Duodenal mucosa (tissue), 2 donors: ENCODE results near the gene TMEM217.
A peak's percentile ranks its signal among the peaks of the same experiment; 100 is the strongest.

Experiments used
- H3K27ac ChIP-seq: one replicate; pipeline ENCODE4 v1.7.0; 2013; ENCODE audit warnings: low read depth, low read length
- H3K27me3 ChIP-seq, 2 donors: one replicate each; pipeline ENCODE4 v1.7.0; 2013; ENCODE audit warnings: low read length in 2 of 2, control low read depth in 1 of 2; ENCODE audit not compliant: insufficient read depth in 2 of 2, control insufficient read depth in 1 of 2
- H3K36me3 ChIP-seq, 2 donors: one replicate each; pipeline ENCODE4 v1.7.0; 2013; ENCODE audit warnings: low read length in 2 of 2, control low read depth in 1 of 2; ENCODE audit not compliant: insufficient read depth in 2 of 2, control insufficient read depth in 1 of 2
- H3K4me1 ChIP-seq, 2 donors: one replicate each; pipeline ENCODE4 v1.7.0; 2013; ENCODE audit warnings: low read length in 2 of 2, control low read depth in 1 of 2; ENCODE audit not compliant: insufficient read depth in 2 of 2, control insufficient read depth in 1 of 2
- H3K4me3 ChIP-seq, 2 donors: one replicate each; pipeline ENCODE4 v1.7.0; 2013; ENCODE audit warnings: low read length in 2 of 2, low read depth in 1 of 2
- H3K9ac ChIP-seq, 2 donors: one replicate each; pipeline ENCODE4 v1.7.0; 2013; ENCODE audit warnings: low read length in 2 of 2, low read depth in 1 of 2
- H3K9me3 ChIP-seq, 2 donors: one replicate each; pipeline ENCODE4 v1.7.0; 2013; ENCODE audit warnings: low read length in 2 of 2, control low read depth in 1 of 2; ENCODE audit not compliant: control insufficient read depth in 1 of 2

TMEM217 gene

DNA sequence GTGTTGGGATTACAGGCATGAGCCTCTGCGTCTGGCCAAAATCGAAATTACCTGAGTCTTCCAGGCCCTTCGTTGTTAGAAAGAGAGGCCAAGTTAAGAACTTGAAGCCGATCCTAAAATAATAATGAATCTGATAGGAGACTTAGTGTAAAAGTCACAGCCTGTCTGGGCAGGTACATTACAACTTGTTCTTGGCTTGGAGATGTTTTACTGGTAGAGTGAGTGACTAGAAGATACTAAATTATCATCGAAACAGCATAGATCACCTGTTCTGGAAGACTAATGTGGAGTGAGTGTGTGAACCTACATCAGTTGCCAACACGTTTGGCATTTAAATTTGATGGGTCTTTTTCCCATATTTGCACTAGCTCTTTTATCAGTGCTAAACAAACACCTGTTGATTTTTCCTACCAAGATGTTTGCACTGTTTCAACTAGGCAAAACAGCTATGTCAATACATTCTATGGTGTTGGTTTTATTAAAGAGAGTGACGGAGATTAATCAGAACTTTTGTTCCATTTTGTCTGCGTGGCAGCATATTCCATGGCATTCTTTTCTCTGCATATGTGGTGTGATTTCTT lies 4.6 kb upstream of the TMEM217 start:
- Histone ChIP-seq H3K36me3 (no peaks in the 10 kb centered on the region), H3K4me3 (no peak overlapping the region), H3K9ac (no peak overlapping the region), H3K4me1 (peaks cover 13 to 14% of the 10 kb centered on the region in 2 donors), H3K27me3 (no peaks in the 10 kb centered on the region), H3K27ac (no peak overlapping the region), H3K9me3 (no peaks in the 10 kb centered on the region)

GRCh38 chr6:37261198-37261597 lies 3.3 kb upstream of the TMEM217 start:
- Histone ChIP-seq H3K9me3 (no peaks in the 10 kb centered on the region), H3K4me1 (peaks cover 13 to 20% of the 10 kb centered on the region in 2 donors), H3K27ac (no peak overlapping the region), H3K9ac (no peak overlapping the region), H3K4me3 (no peak overlapping the region), H3K27me3 (no peaks in the 10 kb centered on the region), H3K36me3 (no peaks in the 10 kb centered on the region)

- Histone ChIP-seq H3K4me1 (peaks cover 13 to 20% of the 10 kb centered on the region in 2 donors), H3K27me3 (no peaks in the 10 kb centered on the region), H3K4me3 (no peak overlapping the region), H3K36me3 (no peaks in the 10 kb centered on the region), H3K9me3 (no peaks in the 10 kb centered on the region), H3K9ac (no peak overlapping the region), H3K27ac (no peak overlapping the region)
Measured at GRCh38 chr6:37260444-37260843, 2.5 kb upstream of the TMEM217 start.

DNA sequence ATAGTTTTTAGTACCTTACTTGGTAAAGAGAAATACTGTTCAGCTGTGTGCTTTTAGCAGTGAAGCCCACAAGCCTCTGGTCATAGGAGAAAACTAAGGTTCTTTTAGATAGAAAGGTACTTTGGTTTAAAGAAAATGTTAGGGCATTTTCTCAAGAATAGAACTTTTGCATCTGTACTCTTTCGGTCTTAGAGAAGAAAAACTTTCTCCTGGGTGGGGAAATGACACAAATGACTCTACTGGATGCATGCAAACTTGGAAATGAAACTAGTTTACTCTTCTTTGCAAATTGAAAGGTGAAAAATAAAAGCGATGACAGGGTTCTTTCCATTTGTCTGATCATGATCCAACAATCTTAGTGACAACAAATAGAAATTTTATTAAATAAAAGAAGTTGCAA lies 2.1 kb upstream of the TMEM217 start:
- Histone ChIP-seq H3K9me3 (no peaks in the 10 kb centered on the region), H3K4me1 (peaks cover 13 to 20% of the 10 kb centered on the region in 2 donors), H3K4me3 (no peak overlapping the region), H3K36me3 (no peaks in the 10 kb centered on the region), H3K27ac (no peak overlapping the region), H3K9ac (no peak overlapping the region), H3K27me3 (no peaks in the 10 kb centered on the region)

GRCh38 chr6:37259191-37259590 lies 1.2 kb upstream of the TMEM217 start:
- Histone ChIP-seq H3K4me3 (peak overlapping the region in 1 of 2 donors; percentile 38), H3K9me3 (no peaks in the 10 kb centered on the region), H3K27me3 (no peaks in the 10 kb centered on the region), H3K27ac (no peak overlapping the region), H3K36me3 (no peaks in the 10 kb centered on the region), H3K4me1 (peaks cover 15 to 20% of the 10 kb centered on the region in 2 donors), H3K9ac (peak overlapping the region in 1 of 2 donors; percentile 99)

DNA sequence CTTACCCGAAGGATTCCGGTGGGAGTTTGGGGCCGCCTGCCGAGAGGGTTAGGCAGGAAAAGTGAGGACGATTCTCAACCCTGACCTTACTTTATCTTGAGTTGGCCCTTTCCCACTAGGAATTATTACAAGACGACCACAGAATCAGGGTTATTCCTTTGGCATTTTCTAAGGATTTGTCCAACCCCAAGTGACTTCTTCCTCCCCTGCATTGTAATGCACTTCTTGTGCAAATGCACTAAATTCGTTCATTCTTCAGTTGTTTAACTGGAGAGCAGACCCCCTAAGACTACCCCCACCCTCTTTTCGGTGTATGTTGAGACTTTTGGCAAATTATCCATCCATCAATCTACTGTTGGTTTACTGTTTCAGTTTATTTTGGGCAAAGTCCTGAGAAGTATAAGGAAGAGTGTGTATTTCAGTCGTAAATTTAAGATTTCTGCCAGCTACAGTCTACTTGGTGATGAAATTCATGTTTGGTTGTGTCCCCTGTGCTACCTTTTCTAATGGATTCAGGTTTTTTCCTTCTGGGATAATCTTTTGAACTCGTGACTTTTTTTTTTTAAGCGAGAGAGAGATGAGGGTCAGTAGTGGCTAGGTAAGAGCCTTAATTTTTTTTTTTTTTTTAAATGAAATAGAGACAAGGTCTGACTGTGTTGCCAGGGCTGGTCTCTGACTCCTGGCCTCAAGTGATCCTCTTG lies 611 bp upstream of the TMEM217 start:
- H3K4me1 ChIP-seq, result peaks cover 18 to 20% of the 10 kb centered on the region in 2 donors
- peak overlapping the region; percentile 99 to 100 for H3K9ac ChIP-seq
- no peaks in the 10 kb centered on the region for H3K36me3 ChIP-seq
- no peaks in the 10 kb centered on the region for H3K27me3 ChIP-seq
- H3K4me3 ChIP-seq, result peak overlapping the region; percentile 96 to 98
- H3K27ac ChIP-seq, result peak overlapping the region; percentile 92
- H3K9me3 ChIP-seq, result no peaks in the 10 kb centered on the region

GRCh38 chr6:37257320-37257633 lies 667 bp downstream of the TMEM217 start:
- no peaks in the 10 kb centered on the region for H3K27me3 ChIP-seq
- no peak overlapping the region for H3K27ac ChIP-seq
- no peaks in the 10 kb centered on the region for H3K36me3 ChIP-seq
- peak overlapping the region; percentile 96 to 98 for H3K4me3 ChIP-seq
- H3K4me1 ChIP-seq, result peaks cover 18 to 20% of the 10 kb centered on the region in 2 donors
- H3K9ac ChIP-seq, result peak overlapping the region; percentile 20 to 99
- H3K9me3 ChIP-seq, result no peaks in the 10 kb centered on the region

DNA sequence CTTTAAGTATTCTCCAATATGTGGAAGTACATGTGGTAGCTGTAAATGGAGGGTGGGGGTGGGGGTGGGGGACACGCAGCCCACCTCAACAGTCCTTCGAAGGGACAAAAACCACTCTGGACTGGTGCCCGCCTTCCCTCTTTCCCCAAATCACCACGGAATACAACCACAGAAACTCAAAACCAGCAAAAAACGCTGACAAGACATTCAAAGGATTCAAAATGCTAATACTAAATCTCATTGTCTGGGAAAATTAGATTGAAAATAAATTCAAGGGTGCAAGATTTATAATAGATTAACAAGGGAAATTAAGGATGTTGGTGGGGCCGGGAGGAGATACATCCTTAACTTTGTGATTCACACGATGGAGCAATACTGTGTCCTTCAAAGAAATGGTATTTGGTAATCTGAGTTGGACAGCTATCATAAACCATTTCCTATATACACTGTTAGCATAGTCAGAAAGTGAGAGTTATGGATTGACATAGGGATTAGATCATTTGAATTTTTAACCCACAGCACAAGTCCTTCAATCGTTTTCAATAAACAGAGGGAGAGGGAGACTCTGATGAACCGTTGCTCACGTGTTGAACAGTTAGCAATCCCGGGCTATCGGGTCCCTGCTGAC lies 1.1 kb downstream of the TMEM217 start:
- Histone ChIP-seq H3K27ac (no peak overlapping the region), H3K9ac (peak overlapping the region; percentile 20 to 99), H3K9me3 (no peaks in the 10 kb centered on the region), H3K4me1 (peaks cover 18 to 20% of the 10 kb centered on the region in 2 donors), H3K36me3 (no peaks in the 10 kb centered on the region), H3K27me3 (no peaks in the 10 kb centered on the region), H3K4me3 (peak overlapping the region; percentile 96 to 98)

GRCh38 chr6:37254881-37255280 lies 3.1 kb downstream of the TMEM217 start:
- H3K9me3 ChIP-seq, result no peaks in the 10 kb centered on the region
- H3K4me1 ChIP-seq, result peaks cover 18 to 19% of the 10 kb centered on the region in 2 donors
- H3K27me3 ChIP-seq, result no peaks in the 10 kb centered on the region
- H3K4me3 ChIP-seq, result no peak overlapping the region
- no peak overlapping the region for H3K9ac ChIP-seq
- no peaks in the 10 kb centered on the region for H3K36me3 ChIP-seq
- no peak overlapping the region for H3K27ac ChIP-seq

DNA sequence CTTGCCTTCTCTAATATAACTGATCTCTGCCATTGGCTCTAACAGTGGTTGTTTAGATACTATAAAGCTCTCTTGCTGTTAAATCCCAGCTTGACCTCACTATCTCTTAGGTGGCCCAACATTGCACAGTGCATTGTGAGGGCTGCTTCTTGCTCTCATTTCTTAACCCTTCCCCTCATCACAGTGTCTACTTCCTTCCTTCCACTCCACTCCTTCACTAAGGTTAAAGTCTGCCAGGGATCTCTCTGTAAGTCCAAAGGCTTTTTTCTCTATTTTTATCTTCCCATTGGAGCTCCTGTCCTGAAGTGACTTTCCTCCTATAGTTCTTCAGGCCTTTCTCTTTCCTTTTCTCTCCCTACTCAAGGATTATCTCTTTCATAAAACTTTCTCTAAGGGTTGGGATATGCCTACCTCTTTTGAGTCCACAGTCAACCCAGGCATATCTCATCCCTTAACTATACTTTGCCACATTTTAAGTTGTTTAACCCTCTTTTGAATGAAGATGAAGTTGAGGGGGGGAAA lies 4.4 kb downstream of the TMEM217 start:
- Histone ChIP-seq H3K4me3 (no peak overlapping the region), H3K27me3 (no peaks in the 10 kb centered on the region), H3K9ac (no peak overlapping the region), H3K27ac (no peak overlapping the region), H3K4me1 (peaks cover 8% of the 10 kb centered on the region in 2 donors), H3K36me3 (no peaks in the 10 kb centered on the region), H3K9me3 (no peaks in the 10 kb centered on the region)
